Muscle layer of duodenum (tissue), 2 donors: Measurements from ENCODE around the gene LACC1.
A peak's percentile ranks its signal among the peaks of the same experiment; 100 is the strongest.

Source experiments
- H3K27ac ChIP-seq: one replicate; pipeline ENCODE4 v1.7.0; 2013; ENCODE audit warnings: mild to moderate bottlenecking, low read length
- H3K27me3 ChIP-seq: one replicate; pipeline ENCODE4 v1.7.0; 2013; ENCODE audit warnings: low read depth, mild to moderate bottlenecking, control low read depth, low read length
- H3K36me3 ChIP-seq, 2 donors: one replicate each; pipeline ENCODE4 v1.7.0; 2013; ENCODE audit warnings: low read length in 2 of 2, control low read depth in 1 of 2, mild to moderate bottlenecking in 1 of 2; ENCODE audit not compliant: insufficient read depth in 2 of 2, control insufficient read depth in 1 of 2
- H3K4me1 ChIP-seq, 2 donors: one replicate each; pipeline ENCODE4 v1.7.0; 2013; ENCODE audit warnings: low read length in 2 of 2, mild to moderate bottlenecking in 2 of 2, control low read depth in 1 of 2, moderate library complexity in 1 of 2; ENCODE audit not compliant: insufficient read depth in 2 of 2, control insufficient read depth in 1 of 2
- H3K4me3 ChIP-seq, 2 donors: one replicate each; pipeline ENCODE4 v1.7.0; 2013; ENCODE audit warnings: low read length in 2 of 2, low read depth in 1 of 2, mild to moderate bottlenecking in 1 of 2
- H3K9me3 ChIP-seq, 2 donors: one replicate each; pipeline ENCODE4 v1.7.0; 2013; ENCODE audit warnings: low read length in 2 of 2, control low read depth in 1 of 2, mild to moderate bottlenecking in 1 of 2; ENCODE audit not compliant: control insufficient read depth in 1 of 2
- donor health status: healthy.

LACC1 gene

GRCh38 chr13:43865892-43866291 is 13.8 kb upstream of the LACC1 start:
- Histone ChIP-seq H3K27ac (no peak overlapping the region), H3K9me3 (no peaks in the 10 kb centered on the region), H3K4me3 (no peak overlapping the region), H3K27me3 (no peaks in the 10 kb centered on the region), H3K4me1 (no peaks in the 10 kb centered on the region), H3K36me3 (peaks cover 2 to 6% of the 10 kb centered on the region in 2 donors)

GRCh38 chr13:43872181-43872580 is 7.5 kb upstream of the LACC1 start:
- no peaks in the 10 kb centered on the region for H3K27me3 ChIP-seq
- no peak overlapping the region for H3K4me3 ChIP-seq
- H3K36me3 ChIP-seq, result peaks cover 0 to 6% of the 10 kb centered on the region in 2 donors
- peaks cover 0 to 3% of the 10 kb centered on the region in 2 donors for H3K4me1 ChIP-seq
- no peak overlapping the region for H3K27ac ChIP-seq
- no peaks in the 10 kb centered on the region for H3K9me3 ChIP-seq

GRCh38 chr13:43874504-43875092 is 5.1 kb upstream of the LACC1 start:
- Histone ChIP-seq H3K4me1 (peaks cover 5 to 9% of the 10 kb centered on the region in 2 donors), H3K27me3 (no peaks in the 10 kb centered on the region), H3K4me3 (no peak overlapping the region), H3K36me3 (peaks cover 0 to 3% of the 10 kb centered on the region in 2 donors), H3K9me3 (no peaks in the 10 kb centered on the region), H3K27ac (no peak overlapping the region)

DNA sequence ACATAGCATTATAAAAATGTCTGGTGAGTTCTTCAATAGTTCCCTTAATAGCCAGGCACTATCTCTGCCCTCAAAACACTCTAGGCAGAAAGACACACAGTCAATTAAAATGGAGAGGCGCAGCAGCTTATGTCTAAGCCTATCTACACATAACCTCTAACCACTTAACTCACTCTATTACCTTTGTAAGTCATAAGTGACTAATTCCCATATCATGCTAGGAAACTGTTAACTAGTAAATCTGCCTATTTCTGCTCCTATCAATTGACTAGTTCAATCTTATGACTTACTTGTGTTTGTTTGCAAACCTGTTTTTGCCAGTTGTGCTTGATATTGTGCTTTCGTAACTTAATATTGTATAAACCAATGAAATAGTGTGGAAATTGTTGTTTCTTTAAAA is 3.3 kb upstream of the LACC1 start:
- H3K36me3 ChIP-seq, result peaks cover 0 to 3% of the 10 kb centered on the region in 2 donors
- H3K4me3 ChIP-seq, result no peak overlapping the region
- H3K9me3 ChIP-seq, result no peaks in the 10 kb centered on the region
- no peak overlapping the region for H3K27ac ChIP-seq
- peaks cover 10 to 12% of the 10 kb centered on the region in 2 donors for H3K4me1 ChIP-seq
- H3K27me3 ChIP-seq, result no peaks in the 10 kb centered on the region

DNA sequence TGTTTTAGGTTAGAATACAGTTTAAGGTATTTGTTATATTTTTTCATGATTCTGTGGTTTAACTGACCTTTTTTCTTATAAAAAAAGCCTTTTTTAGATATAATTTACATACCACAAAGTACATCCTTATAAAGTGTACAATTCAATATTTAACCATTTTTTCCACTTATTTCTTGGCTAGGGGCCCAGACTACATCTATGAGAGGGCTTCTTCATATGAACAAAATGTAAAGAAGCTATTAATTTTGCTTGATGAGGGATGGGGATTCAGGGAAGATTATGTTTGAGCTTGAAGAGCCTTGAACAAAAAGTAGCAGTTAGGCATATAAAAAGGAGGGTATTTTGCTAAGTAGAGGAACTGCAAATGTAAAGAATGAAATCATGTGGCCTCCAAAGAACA is 2.4 kb upstream of the LACC1 start:
- H3K4me3 ChIP-seq, result no peak overlapping the region
- no peak overlapping the region for H3K27ac ChIP-seq

GRCh38 chr13:43877766-43878165 is 1.9 kb upstream of the LACC1 start:
- no peaks in the 10 kb centered on the region for H3K27me3 ChIP-seq
- no peak overlapping the region for H3K27ac ChIP-seq
- H3K36me3 ChIP-seq, result peaks cover 0 to 3% of the 10 kb centered on the region in 2 donors
- no peak overlapping the region for H3K4me3 ChIP-seq
- peaks cover 10 to 12% of the 10 kb centered on the region in 2 donors for H3K4me1 ChIP-seq
- no peaks in the 10 kb centered on the region for H3K9me3 ChIP-seq

More for the DNA sequence above, 2.4 kb upstream of the LACC1 start:
- Histone ChIP-seq H3K4me1 (peaks cover 10 to 12% of the 10 kb centered on the region in 2 donors), H3K36me3 (peaks cover 0 to 3% of the 10 kb centered on the region in 2 donors), H3K9me3 (no peaks in the 10 kb centered on the region), H3K27me3 (no peaks in the 10 kb centered on the region)

DNA sequence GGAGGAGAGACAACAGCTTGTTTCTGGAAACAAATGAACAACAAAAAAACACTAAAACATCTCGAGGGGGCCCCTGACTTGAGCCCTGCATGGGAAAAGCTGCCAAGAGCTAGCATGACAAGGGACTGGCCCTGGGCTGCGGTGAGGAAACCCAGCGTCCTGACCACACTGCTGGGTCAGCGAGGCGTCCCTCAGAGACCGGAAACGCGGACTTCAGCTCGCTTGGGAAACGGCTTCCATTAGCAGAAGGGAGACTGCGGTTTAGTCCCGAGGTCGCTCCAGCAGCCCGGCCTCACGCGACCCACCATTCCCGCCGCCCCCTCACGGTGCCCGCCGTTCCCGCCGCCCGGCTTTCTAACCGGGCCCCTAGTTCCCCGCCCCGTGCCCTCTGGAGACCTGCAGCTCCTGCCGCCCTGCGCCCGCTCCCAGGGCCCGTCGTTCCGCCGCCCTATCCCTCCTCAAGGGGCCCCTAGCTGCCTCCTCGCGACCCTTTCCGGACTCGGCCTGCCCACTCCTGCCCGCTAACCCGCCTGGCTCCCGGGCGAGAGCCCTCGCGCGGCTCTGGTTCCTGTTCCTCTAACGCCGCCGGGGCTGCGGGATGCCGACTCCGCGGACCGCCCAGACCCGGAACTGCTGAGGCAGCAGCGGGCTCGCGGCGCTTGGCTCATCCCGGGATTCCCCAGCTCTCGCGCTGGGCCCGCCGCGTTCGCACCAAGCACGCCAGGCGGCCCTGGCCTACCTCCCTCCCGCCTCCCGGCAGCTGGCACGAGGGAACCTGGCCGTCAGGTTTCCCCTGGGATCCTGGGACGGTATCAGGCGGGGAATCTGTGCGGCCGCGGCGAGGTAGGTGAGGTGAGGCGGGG is 581 bp upstream of the LACC1 start, which contains the start of gene CCDC122:
CCDC122 (minus strand) TSS at position 849 of the 863 bp plus-strand sequence. CDS start 10,364 bp downstream, outside the sequence.
- peaks cover 10 to 12% of the 10 kb centered on the region in 2 donors for H3K4me1 ChIP-seq
- peaks cover 0 to 3% of the 10 kb centered on the region in 2 donors for H3K36me3 ChIP-seq
- peak within 1 kb of the TSS; percentile 80 for H3K27ac ChIP-seq
- H3K4me3 ChIP-seq, result peak within 1 kb of the TSS; percentile 64 to 73
- no peaks in the 10 kb centered on the region for H3K9me3 ChIP-seq
- H3K27me3 ChIP-seq, result no peaks in the 10 kb centered on the region

GRCh38 chr13:43880214-43880855 is 631 bp downstream of the LACC1 start:
- no peak overlapping the region for H3K27ac ChIP-seq
- peaks cover 9 to 10% of the 10 kb centered on the region in 2 donors for H3K4me1 ChIP-seq
- H3K27me3 ChIP-seq, result no peaks in the 10 kb centered on the region
- H3K9me3 ChIP-seq, result no peaks in the 10 kb centered on the region
- peaks cover 0 to 3% of the 10 kb centered on the region in 2 donors for H3K36me3 ChIP-seq
- H3K4me3 ChIP-seq, result peak overlapping the region; percentile 64 to 73

DNA sequence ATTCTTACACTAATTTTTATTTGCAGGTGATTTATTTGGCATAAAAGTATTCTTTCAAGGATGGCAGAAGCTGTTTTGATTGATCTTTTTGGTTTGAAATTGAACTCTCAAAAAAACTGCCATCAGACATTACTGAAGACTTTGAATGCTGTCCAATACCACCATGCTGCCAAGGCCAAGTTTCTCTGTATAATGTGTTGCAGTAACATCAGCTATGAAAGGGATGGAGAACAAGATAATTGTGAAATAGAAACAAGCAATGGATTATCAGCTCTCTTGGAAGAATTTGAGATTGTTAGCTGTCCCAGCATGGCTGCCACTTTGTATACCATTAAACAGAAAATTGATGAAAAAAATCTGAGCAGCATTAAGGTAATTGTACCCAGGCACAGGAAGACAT is 1.2 kb downstream of the LACC1 start:
- Histone ChIP-seq H3K27me3 (no peaks in the 10 kb centered on the region), H3K36me3 (peaks cover 0 to 3% of the 10 kb centered on the region in 2 donors), H3K4me1 (peaks cover 9 to 10% of the 10 kb centered on the region in 2 donors), H3K27ac (no peak overlapping the region), H3K9me3 (no peaks in the 10 kb centered on the region), H3K4me3 (no peak overlapping the region)

DNA sequence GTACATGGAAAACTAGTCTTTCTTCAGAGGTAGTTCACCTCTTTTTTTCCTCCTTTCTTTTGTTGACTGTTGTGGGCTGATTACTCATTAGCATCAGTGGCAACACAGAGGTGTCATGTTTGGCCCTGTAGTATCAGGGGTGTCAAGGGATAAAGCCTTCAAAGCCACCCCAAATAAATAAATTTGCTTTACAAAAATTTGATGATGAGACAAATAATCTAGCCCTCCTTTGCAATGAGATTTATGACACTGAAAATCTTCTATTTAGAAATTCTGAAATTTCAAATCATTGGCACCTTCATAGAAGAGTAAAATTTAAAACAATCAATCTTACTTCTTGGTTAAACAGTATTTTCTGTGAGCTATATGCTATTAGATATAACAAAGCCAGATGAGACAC is 1.9 kb downstream of the LACC1 start:
- peaks cover 0 to 3% of the 10 kb centered on the region in 2 donors for H3K36me3 ChIP-seq
- no peak overlapping the region for H3K27ac ChIP-seq
- H3K4me1 ChIP-seq, result peaks cover 9 to 10% of the 10 kb centered on the region in 2 donors
- H3K4me3 ChIP-seq, result no peak overlapping the region
- H3K9me3 ChIP-seq, result no peaks in the 10 kb centered on the region
- H3K27me3 ChIP-seq, result no peaks in the 10 kb centered on the region

- no peak overlapping the region for H3K27ac ChIP-seq
- no peaks in the 10 kb centered on the region for H3K9me3 ChIP-seq
- H3K4me3 ChIP-seq, result no peak overlapping the region
- no peaks in the 10 kb centered on the region for H3K27me3 ChIP-seq
- H3K36me3 ChIP-seq, result peaks cover 0 to 3% of the 10 kb centered on the region in 2 donors
- peaks cover 4 to 5% of the 10 kb centered on the region in 2 donors for H3K4me1 ChIP-seq
Measured at GRCh38 chr13:43883631-43884030, 3.9 kb downstream of the LACC1 start.
